Naive thymus-derived CD8-positive, alpha-beta T cell (primary cell): ENCODE measurements around the gene ADAMTS7. TPM values are rescaled to one million over a fixed set of nuclear protein-coding genes. Genes with fewer than 3 reads are reported as not detected.
A peak's percentile ranks its signal among the peaks of the same experiment; 100 is the strongest.
"Not testable (repeated sequence)": the region's sequence is repeated elsewhere in the genome, so short reads cannot be mapped to it uniquely, and the experiment has no call there.

Experiments used
- ATAC-seq, 2 donors: fragments of 150-1000 bp; cut with Tn5 transposase in 1 of 2; sonication (Bioruptor Pico), chemical (Tn5 transposase) in 1 of 2; 1 replicate in 1 of 2; 2 replicates in 1 of 2; pipeline ENCODE4 v1.10.0; 2021; ENCODE audit warnings: mild to moderate bottlenecking in 2 of 2, moderate library complexity in 2 of 2
- POLR2A ChIA-PET: fragments of 350-600 bp; sonication (Branson Sonifier 250); formaldehyde crosslinking; loops from one replicate; lab custom pipeline; 2021; ENCODE audit warnings: antibody characterized with exemption; lab: Charles Lee
- DNase-seq, 10 donors: peaks; one replicate each; pipeline versions ENCODE4 v3.0.0 to v3.0.0-alpha.2; 2020 to 2022
- H3K27ac Mint-ChIP-seq, 10 donors: one replicate each; pipeline ENCODE4 v1.8.0; 2020 to 2022; ENCODE audit warnings: mild to moderate bottlenecking in 10 of 10, mixed read lengths in 10 of 10, moderate library complexity in 4 of 10, inconsistent platforms in 1 of 10
- H3K27me3 Mint-ChIP-seq, 5 donors: one replicate each; pipeline ENCODE4 v1.8.0; 2021 to 2022; ENCODE audit warnings: mixed read lengths in 5 of 5
- H3K36me3 Mint-ChIP-seq, 3 donors: one replicate each; pipeline ENCODE4 v1.8.0; 2020 to 2022; ENCODE audit warnings: mixed read lengths in 3 of 3, mild to moderate bottlenecking in 2 of 3, inconsistent platforms in 1 of 3
- H3K4me1 Mint-ChIP-seq, 4 donors: one replicate each; pipeline ENCODE4 v1.8.0; 2021 to 2022; ENCODE audit warnings: mixed read lengths in 4 of 4
- H3K4me3 Mint-ChIP-seq, 10 donors: one replicate each; pipeline ENCODE4 v1.8.0; 2020 to 2022; ENCODE audit warnings: mild to moderate bottlenecking in 10 of 10, mixed read lengths in 10 of 10, moderate library complexity in 6 of 10, inconsistent platforms in 1 of 10
- H3K9me3 Mint-ChIP-seq, 9 donors: one replicate each; pipeline ENCODE4 v1.8.0; 2020 to 2022; ENCODE audit warnings: mixed read lengths in 9 of 9, mild to moderate bottlenecking in 3 of 9, inconsistent platforms in 1 of 9, moderate library complexity in 1 of 9
- polyA plus RNA-seq, 3 donors: library from polyadenylated mRNA; unstranded; fragments of 300-500 nt; fragmentation: Illumina TruSeq; gene quantifications; one replicate each; pipeline ENCODE4 v1.2.3, GENCODE V29; 2021
- total RNA-seq, 8 experiments: library from RNA in 2 of 8; stranded (reverse) in 2 of 8; gene quantifications; one replicate each; pipeline ENCODE4 v1.2.3 and lab custom pipeline; 2021 to 2026

Gene ADAMTS7
- total and polyA plus RNA-seq, 5 experiments from 2014 or later = 0.16 to 0.31 TPM; not detected in 3

- ATAC-seq (peak; percentile 39 to 42), DNase-seq (peak in 2 of 10 donors; percentile 15 to 20)
- H3K9me3 Mint-ChIP-seq = peaks cover 0 to 6% (median 0%) of the 10 kb centered on the region in 9 donors
- POLR2A ChIA-PET = no interaction called here
- peaks cover 10 to 16% (median 15%) of the 10 kb centered on the region in 4 donors for H3K4me1 Mint-ChIP-seq
- H3K27ac Mint-ChIP-seq = peak overlapping the region in 3 of 10 donors; percentile 38 to 63 (median 43)
- H3K27me3 Mint-ChIP-seq = peaks cover 21 to 52% (median 34%) of the 10 kb centered on the region in 5 donors
- peak overlapping the region; percentile 71 to 89 (median 80) for H3K4me3 Mint-ChIP-seq
- H3K36me3 Mint-ChIP-seq = peaks cover 2 to 12% (median 3%) of the 10 kb centered on the region in 3 donors
These were observed 721 bp downstream of the ADAMTS7 start for GRCh38 chr15:78810362-78811123.

- H3K27ac Mint-ChIP-seq = peak overlapping the region in 6 of 10 donors; percentile 1 to 43 (median 25)
These were observed 1.3 kb downstream of the ADAMTS7 start for GRCh38 chr15:78810003-78810361.

GRCh38 chr15:78808550-78808949, 2.7 kb downstream of the ADAMTS7 start:
- peaks cover 0 to 6% (median 0%) of the 10 kb centered on the region in 9 donors for H3K9me3 Mint-ChIP-seq
- H3K27me3 Mint-ChIP-seq = peaks cover 16 to 32% (median 24%) of the 10 kb centered on the region in 5 donors
- H3K36me3 Mint-ChIP-seq = peaks cover 2 to 12% (median 3%) of the 10 kb centered on the region in 3 donors
- POLR2A ChIA-PET = no interaction called here
- H3K27ac Mint-ChIP-seq = no peak overlapping the region
- DNase-seq = peak in 1 of 10 donors; percentile 27
- ATAC-seq = peak in 1 of 2 donors; percentile 56
- peaks cover 10 to 16% (median 14%) of the 10 kb centered on the region in 4 donors for H3K4me1 Mint-ChIP-seq
- H3K4me3 Mint-ChIP-seq = peak overlapping the region in 5 of 10 donors; percentile 10 to 63 (median 24)

More at GRCh38 chr15:78810003-78810361, 1.3 kb downstream of the ADAMTS7 start:
- Mint-ChIP-seq H3K36me3 (peaks cover 2 to 12% (median 3%) of the 10 kb centered on the region in 3 donors), H3K4me1 (peaks cover 10 to 16% (median 15%) of the 10 kb centered on the region in 4 donors), H3K27me3 (peaks cover 21 to 47% (median 34%) of the 10 kb centered on the region in 5 donors), H3K4me3 (peak overlapping the region; percentile 62 to 89 (median 72)), H3K9me3 (peaks cover 0 to 6% (median 0%) of the 10 kb centered on the region in 9 donors)
- DNase-seq = no peak
- no peak for ATAC-seq
- POLR2A ChIA-PET = no interaction called here

GRCh38 chr15:78807359-78807758, 3.9 kb downstream of the ADAMTS7 start:
- no peak overlapping the region for H3K4me3 Mint-ChIP-seq
- DNase-seq (no peak), ATAC-seq (no peak)
- H3K27me3 Mint-ChIP-seq = peaks cover 8 to 20% (median 13%) of the 10 kb centered on the region in 5 donors
- H3K36me3 Mint-ChIP-seq = peaks cover 0 to 5% (median 3%) of the 10 kb centered on the region in 3 donors
- H3K27ac Mint-ChIP-seq = no peak overlapping the region
- H3K4me1 Mint-ChIP-seq = peaks cover 4 to 10% (median 8%) of the 10 kb centered on the region in 4 donors
- POLR2A ChIA-PET = no interaction called here
- peaks cover 0 to 6% (median 0%) of the 10 kb centered on the region in 9 donors for H3K9me3 Mint-ChIP-seq

- Mint-ChIP-seq H3K36me3 (peaks cover 0 to 3% (median 0%) of the 10 kb centered on the region in 3 donors), H3K4me3 (no peak overlapping the region), H3K27me3 (peaks cover 0 to 5% (median 0%) of the 10 kb centered on the region in 5 donors), H3K4me1 (no peaks in the 10 kb centered on the region), H3K9me3 (peaks cover 0 to 6% (median 0%) of the 10 kb centered on the region in 9 donors), H3K27ac (no peak overlapping the region)
- ATAC-seq (no peak), DNase-seq (no peak)
- POLR2A ChIA-PET = no interaction called here
These were observed 6.9 kb downstream of the ADAMTS7 start for GRCh38 chr15:78804391-78804792.

GRCh38 chr15:78800806-78801205, 10.5 kb downstream of the ADAMTS7 start:
- Mint-ChIP-seq H3K9me3 (no peaks in the 10 kb centered on the region), H3K4me1 (no peaks in the 10 kb centered on the region), H3K27ac (no peak overlapping the region), H3K27me3 (no peaks in the 10 kb centered on the region), H3K4me3 (no peak overlapping the region), H3K36me3 (no peaks in the 10 kb centered on the region)
- no peak for ATAC-seq
- POLR2A ChIA-PET = no interaction called here
- DNase-seq = no peak

GRCh38 chr15:78800189-78800588, 11.1 kb downstream of the ADAMTS7 start:
- POLR2A ChIA-PET = no interaction called here
- H3K36me3 Mint-ChIP-seq = no peaks in the 10 kb centered on the region
- DNase-seq (no peak), ATAC-seq (no peak)
- H3K9me3 Mint-ChIP-seq = no peaks in the 10 kb centered on the region
- H3K27ac Mint-ChIP-seq = no peak overlapping the region
- no peak overlapping the region for H3K4me3 Mint-ChIP-seq
- H3K27me3 Mint-ChIP-seq = no peaks in the 10 kb centered on the region
- no peaks in the 10 kb centered on the region for H3K4me1 Mint-ChIP-seq

GRCh38 chr15:78799102-78799501, 12.2 kb downstream of the ADAMTS7 start:
- DNase-seq, H3K27me3 Mint-ChIP-seq, H3K27ac Mint-ChIP-seq, ATAC-seq, POLR2A ChIA-PET, H3K9me3 Mint-ChIP-seq, H3K4me3 Mint-ChIP-seq, H3K36me3 Mint-ChIP-seq, H3K4me1 Mint-ChIP-seq: not testable (repeated sequence)

- H3K36me3 Mint-ChIP-seq, H3K27me3 Mint-ChIP-seq, H3K4me1 Mint-ChIP-seq, H3K27ac Mint-ChIP-seq, ATAC-seq, H3K9me3 Mint-ChIP-seq, H3K4me3 Mint-ChIP-seq, DNase-seq, POLR2A ChIA-PET: not testable (repeated sequence)
These were observed 12.9 kb downstream of the ADAMTS7 start for GRCh38 chr15:78798355-78798754.

GRCh38 chr15:78797951-78798350, 13.3 kb downstream of the ADAMTS7 start:
- H3K27me3 Mint-ChIP-seq = no peaks in the 10 kb centered on the region
- DNase-seq = no peak
- H3K27ac Mint-ChIP-seq = no peak overlapping the region
- no peaks in the 10 kb centered on the region for H3K9me3 Mint-ChIP-seq
- no peaks in the 10 kb centered on the region for H3K36me3 Mint-ChIP-seq
- no peak for ATAC-seq
- no peaks in the 10 kb centered on the region for H3K4me1 Mint-ChIP-seq
- POLR2A ChIA-PET = no interaction called here
- no peak overlapping the region for H3K4me3 Mint-ChIP-seq

- ATAC-seq = no peak
- H3K36me3 Mint-ChIP-seq = no peaks in the 10 kb centered on the region
- no peak for DNase-seq
- no peak overlapping the region for H3K27ac Mint-ChIP-seq
- no peak overlapping the region for H3K4me3 Mint-ChIP-seq
- no peaks in the 10 kb centered on the region for H3K9me3 Mint-ChIP-seq
- POLR2A ChIA-PET = no interaction called here
- no peaks in the 10 kb centered on the region for H3K27me3 Mint-ChIP-seq
- peaks cover 0 to 2% (median 0%) of the 10 kb centered on the region in 4 donors for H3K4me1 Mint-ChIP-seq
These were observed 14.8 kb downstream of the ADAMTS7 start for GRCh38 chr15:78796510-78796909.

GRCh38 chr15:78795043-78795442, 16.2 kb downstream of the ADAMTS7 start:
- POLR2A ChIA-PET = no interaction called here
- H3K4me3 Mint-ChIP-seq = no peak overlapping the region
- H3K27me3 Mint-ChIP-seq = no peaks in the 10 kb centered on the region
- ATAC-seq = no peak
- H3K4me1 Mint-ChIP-seq = peaks cover 0 to 2% (median 0%) of the 10 kb centered on the region in 4 donors
- no peak overlapping the region for H3K27ac Mint-ChIP-seq
- H3K36me3 Mint-ChIP-seq = no peaks in the 10 kb centered on the region
- no peak for DNase-seq
- no peaks in the 10 kb centered on the region for H3K9me3 Mint-ChIP-seq

GRCh38 chr15:78794446-78794845, 16.8 kb downstream of the ADAMTS7 start:
- H3K36me3 Mint-ChIP-seq, H3K4me3 Mint-ChIP-seq, H3K27ac Mint-ChIP-seq, H3K27me3 Mint-ChIP-seq, H3K9me3 Mint-ChIP-seq, DNase-seq, H3K4me1 Mint-ChIP-seq, ATAC-seq, POLR2A ChIA-PET: not testable (repeated sequence)
